Muscle of back (tissue), 13 donors: ENCODE data around the gene UNC5C. TPM values are rescaled to one million over a fixed set of nuclear protein-coding genes. Genes with fewer than 3 reads are reported as not detected.
A peak's percentile ranks its signal among the peaks of the same experiment; 100 is the strongest.

Source experiments
- DNase-seq, 3 donors: peaks; one replicate each; pipeline versions ENCODE4 v3.0.0 to v3.0.0-alpha.2; 2013
- long read RNA-seq, 9 donors: transcript quantifications; one replicate each; lab custom pipeline, GENCODE V29; 2026
- polyA plus RNA-seq, 10 donors: library from polyadenylated mRNA; unstranded; fragments of 120-200 nt; gene quantifications; one replicate each; pipeline ENCODE4 v1.2.1, GENCODE V29; 2013; ENCODE audit not compliant: insufficient read length in 10 of 10

UNC5C gene
- 1 to 10 TPM in 5 of 10 donors, under 1 TPM in 5; 0.50 to 1.6 (median 0.96) TPM for polyA plus RNA-seq
- long read RNA-seq, donor 1 = 0 reads
- long read RNA-seq, donor 2 = 0 reads
- long read RNA-seq, donor 3 = 0 reads
- long read RNA-seq, donor 4 = 0 reads
- long read RNA-seq, donor 5 = 0 reads
- long read RNA-seq, donor 6 = 0 reads
- long read RNA-seq, donor 7 = 0 reads
- long read RNA-seq, donor 8 = 0 reads
- long read RNA-seq, donor 9 = 0 reads

GRCh38 chr4:95548738-95549245, at the start of gene UNC5C:
TSS of gene UNC5C (minus strand) at chr4:95548973.
- peak; percentile 17 to 84 (median 61) for DNase-seq

- DNase-seq = no peak
These were observed 47.9 kb upstream of the UNC5C start for GRCh38 chr4:95596676-95597075.

- no peak for DNase-seq
These were observed 45.9 kb upstream of the UNC5C start for GRCh38 chr4:95594629-95595028.

- no peak for DNase-seq
These were observed 45.2 kb upstream of the UNC5C start for GRCh38 chr4:95594013-95594412.

- no peak for DNase-seq
These were observed 42.5 kb upstream of the UNC5C start for GRCh38 chr4:95591278-95591677.

- DNase-seq = no peak
These were observed 41.8 kb upstream of the UNC5C start for GRCh38 chr4:95590615-95591014.

- DNase-seq = no peak
These were observed 36.4 kb upstream of the UNC5C start for GRCh38 chr4:95585016-95585695.

GRCh38 chr4:95580226-95580625, 31.5 kb upstream of the UNC5C start:
- no peak for DNase-seq

GRCh38 chr4:95572304-95572991, 23.7 kb upstream of the UNC5C start:
- DNase-seq = peak; percentile 12 to 34 (median 22)

- DNase-seq = no peak
These were observed 22.8 kb upstream of the UNC5C start for GRCh38 chr4:95571577-95571976.

- no peak for DNase-seq
These were observed 15.0 kb upstream of the UNC5C start for GRCh38 chr4:95563638-95564337.

- no peak for DNase-seq
These were observed 12.0 kb upstream of the UNC5C start for GRCh38 chr4:95560774-95561173.

- no peak for DNase-seq
These were observed 7.6 kb upstream of the UNC5C start for GRCh38 chr4:95556207-95556859.

GRCh38 chr4:95552942-95553550, 4.3 kb upstream of the UNC5C start:
- DNase-seq = no peak

GRCh38 chr4:95551653-95552052, 2.9 kb upstream of the UNC5C start:
- no peak for DNase-seq

- no peak for DNase-seq
These were observed 1.6 kb upstream of the UNC5C start for GRCh38 chr4:95550115-95550987.

- DNase-seq = peak; percentile 6 to 77 (median 46)
These were observed 707 bp upstream of the UNC5C start for GRCh38 chr4:95549246-95550114.

- peak; percentile 5 to 69 (median 30) for DNase-seq
These were observed 880 bp downstream of the UNC5C start for GRCh38 chr4:95547715-95548471.
